WI38 (cell line): ENCODE measurements around the gene FAM83G.

Experiments used
- H3K4me3 ChIP-seq: 2 replicates; pipeline ENCODE4 v1.5.1; 2011; ENCODE audit warnings: low read depth, mild to moderate bottlenecking, control low read depth, low read length
- TF ChIP-seq, protein P1 (sequence below): IDR thresholded peaks from 2 replicates; pipeline ENCODE4 v1.5.1; 2012; ENCODE audit warnings: low read depth, mild to moderate bottlenecking, control low read depth, low read length

The FAM83G gene

GRCh38 chr17:18976201-18976600 lies 28.4 kb downstream of the FAM83G start:
- TF ChIP-seq, protein P1, sequence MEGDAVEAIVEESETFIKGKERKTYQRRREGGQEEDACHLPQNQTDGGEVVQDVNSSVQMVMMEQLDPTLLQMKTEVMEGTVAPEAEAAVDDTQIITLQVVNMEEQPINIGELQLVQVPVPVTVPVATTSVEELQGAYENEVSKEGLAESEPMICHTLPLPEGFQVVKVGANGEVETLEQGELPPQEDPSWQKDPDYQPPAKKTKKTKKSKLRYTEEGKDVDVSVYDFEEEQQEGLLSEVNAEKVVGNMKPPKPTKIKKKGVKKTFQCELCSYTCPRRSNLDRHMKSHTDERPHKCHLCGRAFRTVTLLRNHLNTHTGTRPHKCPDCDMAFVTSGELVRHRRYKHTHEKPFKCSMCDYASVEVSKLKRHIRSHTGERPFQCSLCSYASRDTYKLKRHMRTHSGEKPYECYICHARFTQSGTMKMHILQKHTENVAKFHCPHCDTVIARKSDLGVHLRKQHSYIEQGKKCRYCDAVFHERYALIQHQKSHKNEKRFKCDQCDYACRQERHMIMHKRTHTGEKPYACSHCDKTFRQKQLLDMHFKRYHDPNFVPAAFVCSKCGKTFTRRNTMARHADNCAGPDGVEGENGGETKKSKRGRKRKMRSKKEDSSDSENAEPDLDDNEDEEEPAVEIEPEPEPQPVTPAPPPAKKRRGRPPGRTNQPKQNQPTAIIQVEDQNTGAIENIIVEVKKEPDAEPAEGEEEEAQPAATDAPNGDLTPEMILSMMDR, result no peak

GRCh38 chr17:18975597-18975996 lies 29.0 kb downstream of the FAM83G start:
- H3K4me3 ChIP-seq, result no peak overlapping the region
- TF ChIP-seq, protein P1, result no peak

More at GRCh38 chr17:18976201-18976600, 28.4 kb downstream of the FAM83G start:
- H3K4me3 ChIP-seq, result no peak overlapping the region

DNA sequence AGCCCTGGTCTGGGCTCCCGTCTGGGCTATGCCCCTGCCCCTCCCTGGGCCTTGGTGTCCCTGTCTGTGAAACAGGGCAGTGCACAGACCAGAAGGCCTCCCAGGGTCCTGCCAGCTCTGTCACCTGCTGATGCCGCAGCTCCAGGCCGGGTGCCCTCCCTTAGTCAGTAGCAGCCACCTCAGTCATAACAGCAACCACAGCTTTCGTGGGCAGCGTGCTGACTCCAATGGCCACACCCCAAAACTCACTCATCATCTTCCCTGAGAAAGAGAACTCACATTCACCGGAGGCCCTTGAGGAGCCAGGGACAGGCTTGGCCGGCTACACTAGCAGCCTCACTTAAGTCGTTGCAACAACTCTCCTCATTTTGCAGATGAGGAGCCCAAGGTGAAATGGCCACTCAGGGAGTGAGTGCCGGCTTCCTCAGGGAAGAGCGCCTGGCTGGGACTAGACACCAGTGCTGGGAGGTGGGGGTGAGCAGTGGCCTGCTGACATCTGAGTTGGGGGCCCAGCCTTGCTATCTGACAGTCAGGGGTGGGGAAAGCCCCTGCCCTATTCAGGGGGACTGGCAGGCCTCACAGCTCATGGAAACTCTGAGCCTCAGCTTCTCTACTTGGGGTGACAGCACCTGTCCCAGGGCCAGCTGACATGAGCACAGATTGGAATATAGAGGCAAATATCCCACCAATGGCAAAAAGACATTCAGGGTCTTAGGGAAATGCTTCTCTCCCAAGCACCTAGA lies 30.0 kb downstream of the FAM83G start:
- TF ChIP-seq, protein P1, result no peak
- no peak overlapping the region for H3K4me3 ChIP-seq

DNA sequence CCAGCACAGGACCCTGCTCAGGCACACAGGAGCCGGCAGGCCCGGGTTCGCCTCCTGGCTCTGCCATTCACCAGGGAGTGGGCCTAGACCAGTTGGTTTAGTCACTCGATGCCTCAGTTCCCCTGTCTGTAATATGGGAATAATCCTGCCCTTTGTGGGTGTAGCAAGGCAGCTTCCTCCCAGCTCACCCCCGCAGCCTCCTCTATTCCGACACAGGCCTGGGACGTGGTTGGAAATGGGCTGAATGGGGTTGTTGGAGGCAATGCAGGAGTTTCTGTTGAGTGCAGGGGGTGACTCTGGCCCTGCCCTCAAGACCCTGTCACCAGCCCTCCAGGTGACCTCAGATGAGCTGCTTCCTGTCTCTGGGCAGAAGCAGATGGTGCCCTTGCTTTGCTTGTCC lies 32.8 kb downstream of the FAM83G start:
- no peak overlapping the region for H3K4me3 ChIP-seq
- TF ChIP-seq, protein P1, result no peak

DNA sequence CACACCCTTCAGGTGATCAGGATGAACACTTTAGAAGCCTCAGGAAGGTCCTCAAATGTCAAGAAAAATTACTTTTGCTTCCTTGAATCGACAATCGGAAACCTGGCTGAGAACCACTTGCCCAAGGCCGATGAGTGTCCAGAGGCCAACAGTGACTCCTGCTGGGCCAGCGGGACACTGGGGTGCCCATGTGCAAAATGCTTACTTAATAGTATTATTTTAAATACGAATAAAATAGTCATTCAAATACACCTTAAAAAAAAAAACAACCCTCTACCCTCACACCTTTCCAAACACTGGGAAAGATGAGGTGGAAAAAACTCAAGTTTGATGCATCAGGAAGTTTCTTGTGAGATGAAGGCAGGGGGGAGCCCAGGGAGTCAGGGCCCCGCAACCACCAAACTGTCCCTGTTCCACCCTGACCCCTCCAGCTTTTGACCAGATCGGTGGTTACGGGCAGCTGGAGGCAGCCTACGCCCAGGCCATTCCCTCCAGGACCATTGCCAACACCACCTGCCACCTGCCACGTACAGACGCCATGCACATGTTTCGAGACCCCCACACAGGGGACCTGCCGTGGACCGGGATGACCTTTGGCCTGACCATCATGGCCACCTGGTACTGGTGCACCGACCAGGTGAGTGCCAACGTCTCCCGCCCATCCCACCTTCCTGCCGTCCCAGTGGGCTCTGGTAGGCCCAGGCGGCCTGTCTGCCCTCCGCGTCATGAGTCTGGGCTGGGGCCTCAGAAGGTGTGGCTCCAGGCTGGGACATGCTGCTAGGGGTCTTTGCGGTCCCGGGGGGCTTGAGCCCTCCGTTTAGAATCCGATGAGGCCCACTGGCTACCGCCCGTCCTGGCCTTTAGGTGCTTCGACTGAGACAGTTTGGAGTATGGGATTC lies 33.7 kb downstream of the FAM83G start:
- no peak overlapping the region for H3K4me3 ChIP-seq
- TF ChIP-seq, protein P1, result no peak

DNA sequence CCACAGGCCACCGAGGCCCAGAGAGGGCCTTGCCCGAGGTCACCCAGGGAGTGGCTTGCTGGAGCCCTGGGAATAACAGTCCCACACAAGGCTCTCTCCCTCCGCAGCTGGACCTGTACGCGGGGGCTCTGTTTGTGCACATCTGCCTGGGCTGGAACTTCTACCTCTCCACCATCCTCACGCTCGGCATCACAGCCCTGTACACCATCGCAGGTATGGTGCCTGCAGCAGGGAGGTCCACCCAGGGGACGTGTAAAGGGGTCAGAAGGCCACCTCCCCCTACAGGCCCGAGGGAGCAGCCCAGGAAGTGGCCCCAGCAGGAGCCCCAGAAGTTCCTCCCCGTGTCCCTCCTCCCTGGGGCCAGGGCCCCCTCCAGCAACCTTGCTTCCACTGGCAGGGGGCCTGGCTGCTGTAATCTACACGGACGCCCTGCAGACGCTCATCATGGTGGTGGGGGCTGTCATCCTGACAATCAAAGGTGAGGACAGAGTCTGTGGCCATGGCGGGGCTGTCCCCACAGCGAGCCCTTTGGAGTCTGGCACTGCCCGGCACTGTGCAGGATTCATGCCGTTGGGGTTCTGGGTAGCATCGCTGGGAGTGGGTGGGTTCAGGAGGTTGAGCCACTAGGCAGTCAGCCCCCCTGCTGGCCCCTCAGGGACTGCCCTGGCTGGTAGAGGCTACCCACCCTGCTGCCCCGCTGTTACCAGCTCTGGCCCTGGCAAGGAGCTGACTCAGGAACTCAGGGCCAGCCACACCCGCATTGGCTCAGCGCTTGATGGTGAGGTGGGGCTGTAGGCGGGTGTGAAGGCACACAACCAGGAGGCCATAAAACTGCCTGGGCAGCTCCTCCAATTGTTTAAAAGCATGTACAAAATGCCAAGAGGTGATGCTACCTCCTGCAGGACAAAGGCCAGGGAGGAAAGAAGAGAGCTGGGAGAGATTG lies 35.3 kb downstream of the FAM83G start:
- H3K4me3 ChIP-seq, result no peak overlapping the region
- TF ChIP-seq, protein P1, result no peak
